Fibroblast of mammary gland (primary cell): ENCODE results near the gene C6orf47.
A peak's percentile ranks its signal among the peaks of the same experiment; 100 is the strongest.

Experiments used
- DNase-seq: peaks from one replicate; pipeline ENCODE4 v3.0.0-alpha.2; 2010; ENCODE audit warnings: low read depth
- H3K4me3 ChIP-seq: 2 replicates; pipeline ENCODE4 v1.5.1; 2011; ENCODE audit warnings: low read depth, mild to moderate bottlenecking, low read length, moderate library complexity; ENCODE audit not compliant: control insufficient read depth
- TF ChIP-seq, protein P1 (sequence below): conservative IDR thresholded peaks from 2 replicates; pipeline ENCODE4 v1.5.1; 2011; ENCODE audit warnings: low read depth, low read length, inconsistent platforms; ENCODE audit not compliant: control insufficient read depth, insufficient read depth

C6orf47 gene

DNA sequence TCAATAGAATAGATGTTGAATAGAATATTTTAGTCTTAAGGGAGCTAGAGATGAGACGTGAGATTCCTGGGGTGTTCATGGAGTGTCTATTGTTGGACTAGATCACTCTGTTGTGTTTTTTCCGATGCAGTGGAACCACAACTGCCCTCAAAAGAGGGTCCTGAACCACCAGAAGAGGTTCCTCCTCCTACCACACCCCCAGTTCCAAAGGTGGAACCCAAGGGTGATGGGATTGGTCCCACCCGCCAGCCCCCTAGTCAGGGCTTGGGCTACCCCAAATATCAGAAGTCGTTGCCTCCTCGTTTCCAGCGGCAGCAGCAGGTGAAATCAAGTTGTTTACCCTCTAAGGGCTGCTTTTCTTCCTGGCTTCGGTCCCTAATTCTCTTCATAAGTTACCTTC is 31.6 kb downstream of the C6orf47 start:
- no peak overlapping the region for H3K4me3 ChIP-seq
- DNase-seq: no peak
- TF ChIP-seq, protein P1, sequence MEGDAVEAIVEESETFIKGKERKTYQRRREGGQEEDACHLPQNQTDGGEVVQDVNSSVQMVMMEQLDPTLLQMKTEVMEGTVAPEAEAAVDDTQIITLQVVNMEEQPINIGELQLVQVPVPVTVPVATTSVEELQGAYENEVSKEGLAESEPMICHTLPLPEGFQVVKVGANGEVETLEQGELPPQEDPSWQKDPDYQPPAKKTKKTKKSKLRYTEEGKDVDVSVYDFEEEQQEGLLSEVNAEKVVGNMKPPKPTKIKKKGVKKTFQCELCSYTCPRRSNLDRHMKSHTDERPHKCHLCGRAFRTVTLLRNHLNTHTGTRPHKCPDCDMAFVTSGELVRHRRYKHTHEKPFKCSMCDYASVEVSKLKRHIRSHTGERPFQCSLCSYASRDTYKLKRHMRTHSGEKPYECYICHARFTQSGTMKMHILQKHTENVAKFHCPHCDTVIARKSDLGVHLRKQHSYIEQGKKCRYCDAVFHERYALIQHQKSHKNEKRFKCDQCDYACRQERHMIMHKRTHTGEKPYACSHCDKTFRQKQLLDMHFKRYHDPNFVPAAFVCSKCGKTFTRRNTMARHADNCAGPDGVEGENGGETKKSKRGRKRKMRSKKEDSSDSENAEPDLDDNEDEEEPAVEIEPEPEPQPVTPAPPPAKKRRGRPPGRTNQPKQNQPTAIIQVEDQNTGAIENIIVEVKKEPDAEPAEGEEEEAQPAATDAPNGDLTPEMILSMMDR: no peak

DNA sequence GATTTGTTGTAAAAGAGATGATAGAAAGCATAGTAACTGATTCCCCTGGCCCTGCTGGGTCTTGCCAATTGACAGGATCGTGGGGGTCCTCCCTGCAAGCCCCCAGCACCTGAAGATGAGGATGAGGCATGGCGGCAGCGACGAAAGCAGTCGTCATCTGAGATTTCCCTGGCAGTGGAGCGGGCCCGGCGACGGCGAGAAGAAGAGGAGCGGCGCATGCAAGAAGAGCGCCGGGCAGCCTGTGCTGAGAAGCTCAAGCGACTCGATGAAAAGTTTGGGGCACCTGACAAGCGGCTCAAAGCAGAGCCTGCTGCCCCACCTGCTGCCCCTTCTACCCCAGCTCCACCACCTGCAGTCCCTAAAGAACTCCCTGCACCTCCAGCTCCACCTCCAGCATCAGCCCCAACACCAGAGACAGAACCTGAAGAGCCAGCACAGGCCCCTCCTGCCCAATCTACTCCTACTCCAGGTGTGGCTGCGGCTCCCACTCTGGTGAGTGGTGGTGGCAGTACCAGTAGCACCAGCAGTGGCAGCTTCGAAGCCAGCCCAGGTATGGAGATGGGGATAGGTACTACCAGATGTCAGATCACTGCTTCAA is 32.8 kb downstream of the C6orf47 start:
- TF ChIP-seq, protein P1: no peak
- H3K4me3 ChIP-seq: no peak overlapping the region
- DNase-seq: no peak

DNA sequence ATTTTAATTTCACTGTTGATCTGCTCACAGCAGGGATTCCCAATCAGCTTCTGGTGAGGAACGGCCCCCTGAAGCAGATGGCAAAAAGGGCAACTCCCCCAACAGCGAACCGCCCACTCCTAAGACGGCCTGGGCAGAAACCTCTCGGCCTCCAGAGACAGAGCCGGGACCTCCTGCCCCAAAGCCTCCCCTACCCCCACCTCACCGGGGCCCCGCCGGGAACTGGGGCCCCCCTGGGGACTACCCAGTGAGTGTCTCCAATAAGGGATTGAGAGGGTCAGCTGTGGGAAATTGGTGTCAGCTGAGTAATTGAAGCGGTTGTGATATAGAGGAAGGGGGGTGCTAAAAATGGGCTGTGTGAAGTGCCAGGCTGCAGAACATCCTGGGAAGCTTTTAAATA is 33.6 kb downstream of the C6orf47 start:
- TF ChIP-seq, protein P1: no peak
- no peak for DNase-seq
- H3K4me3 ChIP-seq: no peak overlapping the region

DNA sequence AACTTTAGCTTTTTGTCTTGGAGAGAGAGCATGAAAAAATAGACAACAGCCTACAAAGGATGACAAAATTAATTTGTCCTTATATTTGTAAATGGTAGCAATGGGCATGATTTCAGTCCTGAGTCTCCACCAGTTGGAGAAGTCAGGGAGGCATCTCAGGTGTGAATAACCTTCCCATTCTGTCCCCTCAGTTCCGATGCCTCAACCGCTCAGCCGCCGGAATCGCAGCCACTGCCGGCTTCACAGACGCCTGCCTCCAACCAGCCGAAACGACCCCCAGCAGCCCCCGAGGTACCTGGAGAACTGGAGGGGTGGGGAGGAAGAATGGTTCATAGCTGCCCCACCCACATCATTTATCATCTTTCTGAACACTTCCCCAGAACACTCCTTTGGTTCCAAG is 36.5 kb downstream of the C6orf47 start:
- TF ChIP-seq, protein P1: no peak
- DNase-seq: no peak
- H3K4me3 ChIP-seq: no peak overlapping the region

DNA sequence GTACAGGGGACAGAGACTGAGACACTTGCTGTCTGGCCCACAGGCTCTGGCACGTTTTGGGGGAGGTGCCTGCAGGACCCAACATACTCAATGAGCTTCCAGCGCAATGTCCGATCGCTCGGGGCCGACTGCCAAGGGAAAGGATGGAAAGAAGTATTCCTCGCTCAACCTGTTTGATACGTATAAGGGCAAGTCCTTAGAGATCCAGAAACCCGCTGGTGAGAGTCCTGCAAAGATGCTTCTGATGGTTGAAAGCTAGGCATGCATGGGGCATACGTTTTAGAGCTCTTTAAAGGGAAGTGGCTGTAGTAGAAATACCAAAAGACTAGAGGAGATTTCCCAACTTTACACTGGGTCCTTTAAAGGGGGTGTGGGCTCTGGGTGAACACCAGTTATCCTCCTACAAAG is 37.9 kb downstream of the C6orf47 start:
- TF ChIP-seq, protein P1: no peak
- no peak for DNase-seq
- H3K4me3 ChIP-seq: peak overlapping the region; percentile 97

DNA sequence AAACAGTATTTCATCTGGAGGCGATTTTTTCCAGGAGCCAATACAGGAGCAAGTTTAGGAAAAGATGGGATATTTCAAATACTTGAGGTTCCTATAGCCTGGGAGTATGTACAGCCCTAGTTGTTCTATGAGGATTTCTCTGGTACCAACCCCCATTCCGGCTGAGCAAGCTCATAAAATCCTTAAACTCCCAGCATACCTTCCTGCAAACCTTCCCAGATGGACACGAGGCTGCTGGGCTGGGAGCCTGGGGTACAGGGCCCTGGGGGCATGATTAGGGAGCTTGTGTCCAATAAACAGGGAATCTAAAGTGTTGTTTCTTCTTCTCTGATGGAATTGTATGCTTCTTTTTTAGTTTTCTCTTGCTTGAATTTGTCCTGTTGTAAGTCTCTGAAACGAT is 38.6 kb downstream of the C6orf47 start:
- DNase-seq: no peak
- H3K4me3 ChIP-seq: peak overlapping the region; percentile 97
- TF ChIP-seq, protein P1: no peak

DNA sequence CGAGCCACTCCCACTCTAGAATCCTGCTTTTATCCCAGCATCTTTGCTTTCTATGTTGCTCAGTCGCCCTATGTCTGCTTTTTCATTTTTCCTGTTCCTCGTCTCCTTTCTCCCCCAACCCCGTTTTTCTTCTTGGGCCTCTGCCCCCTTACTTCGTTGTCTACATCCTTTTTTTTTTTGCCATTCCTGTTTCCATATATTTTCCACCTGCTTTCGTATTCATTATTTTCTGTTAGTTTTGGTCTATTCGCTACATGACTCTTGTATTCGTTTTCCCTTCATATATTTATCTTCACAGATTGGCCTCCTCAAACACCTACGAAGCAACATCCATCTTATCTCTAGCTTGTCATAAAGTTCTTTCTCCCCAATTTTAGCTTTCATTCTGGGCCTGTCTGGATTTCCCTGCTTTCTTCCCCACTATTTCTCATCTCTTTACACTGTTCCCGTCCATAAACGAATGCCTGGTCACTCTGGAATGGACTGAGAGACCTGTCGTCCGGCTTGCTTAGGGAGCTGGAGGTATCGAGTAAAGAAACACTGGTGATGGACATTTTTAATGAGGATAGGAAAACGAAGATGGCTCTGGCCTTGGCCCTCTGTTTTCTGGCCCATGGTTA is 39.1 kb downstream of the C6orf47 start:
- H3K4me3 ChIP-seq: peak overlapping the region; percentile 97
- TF ChIP-seq, protein P1: no peak
- no peak for DNase-seq
